BE2C (cell line): ENCODE measurements around the gene SPANXN2.

ENCODE experiments used
- DNase-seq: peaks from one replicate; pipeline ENCODE4 v3.0.0-alpha.2; 2020
- H3K27me3 ChIP-seq: fragments of 250-450 bp; sonication (Bioruptor Pico); 2 replicates; pipeline ENCODE4 v1.5.1; 2020; ENCODE audit warnings: mild to moderate bottlenecking
- H3K36me3 ChIP-seq: fragments of 250-450 bp; sonication (Bioruptor Pico); 2 replicates; pipeline ENCODE4 v1.5.1; 2020; ENCODE audit warnings: mild to moderate bottlenecking
- H3K4me1 ChIP-seq: fragments of 250-450 bp; sonication (Bioruptor Pico); 2 replicates; pipeline ENCODE4 v1.5.1; 2020
- H3K4me3 ChIP-seq: 2 replicates; pipeline ENCODE4 v1.5.1; 2011; ENCODE audit warnings: low read depth, low read length
- H3K9me3 ChIP-seq: fragments of 250-450 bp; sonication (Bioruptor Pico); 2 replicates; pipeline ENCODE4 v1.5.1; 2020
- CTCF ChIP-seq: IDR thresholded peaks from 2 replicates; pipeline ENCODE4 v1.5.1; 2012; ENCODE audit warnings: mild to moderate bottlenecking, low read depth, low read length

Gene SPANXN2

GRCh38 chrX:143726296-143726695, 5.7 kb upstream of the SPANXN2 start:
- Histone ChIP-seq H3K27me3 (no peaks in the 10 kb centered on the region), H3K9me3 (no peaks in the 10 kb centered on the region), H3K4me1 (no peaks in the 10 kb centered on the region), H3K4me3 (no peak overlapping the region), H3K36me3 (no peaks in the 10 kb centered on the region)
- no peak for TF ChIP-seq CTCF
- no peak for DNase-seq

GRCh38 chrX:143701460-143701859, 19.1 kb downstream of the SPANXN2 start:
- H3K27me3 ChIP-seq, result no peaks in the 10 kb centered on the region
- no peak for DNase-seq
- H3K9me3 ChIP-seq, result no peaks in the 10 kb centered on the region
- TF ChIP-seq CTCF, result no peak
- no peak overlapping the region for H3K4me3 ChIP-seq
- no peaks in the 10 kb centered on the region for H3K36me3 ChIP-seq
- H3K4me1 ChIP-seq, result no peaks in the 10 kb centered on the region

DNA sequence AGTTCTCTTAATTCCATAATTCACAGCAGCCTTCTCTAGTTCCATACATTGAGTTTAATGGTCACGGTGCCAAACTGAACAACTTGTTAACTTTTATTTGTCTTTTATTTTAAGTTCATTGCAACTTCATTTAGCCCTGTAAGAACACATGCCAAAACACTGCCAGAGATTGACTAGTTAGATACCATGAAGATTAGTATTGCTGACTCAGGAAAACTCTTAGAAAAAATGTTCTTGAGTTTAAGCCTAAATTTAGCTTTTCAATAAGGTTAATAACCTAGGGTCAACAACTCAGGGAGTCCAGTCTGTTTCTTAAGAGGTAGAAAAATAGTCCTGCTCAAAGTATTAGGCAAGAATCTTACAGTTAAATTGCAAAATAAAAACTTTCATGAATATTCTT, 25.7 kb downstream of the SPANXN2 start:
- TF ChIP-seq CTCF, result no peak
- Histone ChIP-seq H3K9me3 (no peaks in the 10 kb centered on the region), H3K4me1 (no peaks in the 10 kb centered on the region), H3K27me3 (no peaks in the 10 kb centered on the region), H3K36me3 (no peaks in the 10 kb centered on the region), H3K4me3 (no peak overlapping the region)
- no peak for DNase-seq

- no peak overlapping the region for H3K4me3 ChIP-seq
- H3K36me3 ChIP-seq, result no peaks in the 10 kb centered on the region
- no peak for DNase-seq
- H3K4me1 ChIP-seq, result no peaks in the 10 kb centered on the region
- H3K9me3 ChIP-seq, result no peaks in the 10 kb centered on the region
- TF ChIP-seq CTCF, result no peak
- H3K27me3 ChIP-seq, result no peaks in the 10 kb centered on the region
These were observed 37.1 kb downstream of the SPANXN2 start for GRCh38 chrX:143683486-143683885.

DNA sequence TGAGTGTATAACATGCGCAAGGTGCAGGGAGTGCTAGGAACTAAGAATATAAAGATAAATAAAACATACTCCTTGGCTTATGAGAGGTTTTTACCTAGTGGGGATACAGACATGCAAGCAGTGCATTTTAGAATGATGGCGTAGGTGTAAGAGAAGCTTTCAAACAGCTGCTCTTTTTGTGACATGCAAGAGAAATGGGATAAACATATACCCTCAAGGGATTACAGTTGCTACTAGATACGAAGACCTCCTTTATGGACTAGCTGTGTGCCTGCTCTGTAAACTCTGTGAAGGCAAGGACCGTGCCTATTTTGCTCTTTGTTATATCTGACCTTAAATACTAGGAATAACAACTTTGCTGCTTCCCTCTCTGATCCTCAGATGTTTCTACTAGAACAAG, 45.6 kb downstream of the SPANXN2 start:
- no peak for DNase-seq
- Histone ChIP-seq H3K36me3 (no peaks in the 10 kb centered on the region), H3K27me3 (no peaks in the 10 kb centered on the region), H3K4me3 (no peak overlapping the region), H3K9me3 (no peaks in the 10 kb centered on the region), H3K4me1 (no peaks in the 10 kb centered on the region)
- TF ChIP-seq CTCF, result no peak

DNA sequence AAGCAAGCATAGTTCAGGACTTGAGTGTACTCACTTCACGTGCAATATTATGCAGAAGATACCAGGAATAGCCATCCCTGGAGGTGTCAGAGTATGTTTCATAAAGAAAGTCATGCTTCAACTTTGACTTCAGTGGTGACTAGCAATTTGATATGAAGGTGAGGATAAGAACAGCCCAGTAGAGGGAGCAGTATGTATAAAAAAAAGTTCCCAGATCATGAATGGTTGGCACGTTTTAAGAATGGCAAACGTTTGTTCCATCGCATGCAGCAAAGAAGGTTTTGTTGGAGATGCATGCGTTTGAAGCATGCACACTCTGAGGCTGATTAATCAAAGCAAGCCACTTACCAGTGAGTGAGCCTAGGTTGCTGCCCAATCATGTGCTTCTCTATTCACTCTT, 51.2 kb downstream of the SPANXN2 start:
- no peaks in the 10 kb centered on the region for H3K4me1 ChIP-seq
- H3K27me3 ChIP-seq, result no peaks in the 10 kb centered on the region
- no peaks in the 10 kb centered on the region for H3K36me3 ChIP-seq
- DNase-seq, result no peak
- no peak overlapping the region for H3K4me3 ChIP-seq
- TF ChIP-seq CTCF, result no peak
- H3K9me3 ChIP-seq, result no peaks in the 10 kb centered on the region
